Measurements from ENCODE around the gene NHLH1. TPM values are rescaled to one million over a fixed set of nuclear protein-coding genes. Genes with fewer than 3 reads are reported as not detected.
A peak's percentile ranks its signal among the peaks of the same experiment; 100 is the strongest.

NHLH1 gene
- total and polyA plus RNA-seq, 4 donors = 1.4 to 5.2 (median 3.4) TPM

DNA sequence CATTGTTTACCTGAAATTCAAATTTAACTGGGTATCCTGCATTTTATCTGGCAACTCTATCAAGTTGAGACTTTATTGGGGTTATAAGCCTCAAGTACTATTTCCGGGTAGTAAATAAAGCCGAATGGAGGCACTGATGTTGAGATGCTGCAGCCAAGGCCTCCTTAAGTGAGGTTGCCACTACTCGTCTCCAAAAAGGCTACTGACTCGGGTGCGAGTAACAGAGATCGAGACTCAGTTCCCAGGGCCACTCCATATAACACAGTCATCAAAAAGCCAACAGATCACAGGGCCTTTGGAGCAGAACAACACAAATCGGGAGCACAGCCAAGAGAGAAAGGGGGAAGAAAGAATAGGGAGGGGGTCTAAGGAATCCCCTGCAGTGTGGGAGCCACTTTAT, 24.3 kb upstream of the NHLH1 start:
- WGBS (ENCODE audit: insufficient coverage) = 0% methylated on average over 3 of the region's 7 CpGs
- H3K9me3 ChIP-seq (ENCODE audit: control insufficient read depth, insufficient read depth, low read length) = no peaks in the 10 kb centered on the region
- DNase-seq (ENCODE audit: low read depth in 4 of 6, low spot score in 6 of 6) = peak in 1 of 6 donors; percentile 47
- peak overlapping the region; percentile 98 for H3K4me3 ChIP-seq (ENCODE audit: low read depth, low read length)
- H3K27me3 ChIP-seq (ENCODE audit: control insufficient read depth, insufficient read depth, low read length) = no peaks in the 10 kb centered on the region
- peaks cover 3% of the 10 kb centered on the region for H3K4me1 ChIP-seq (ENCODE audit: control insufficient read depth, insufficient read depth, low read length)
- H3K36me3 ChIP-seq (ENCODE audit: control insufficient read depth, insufficient read depth, low read length) = peaks cover 26% of the 10 kb centered on the region
- peak overlapping the region; percentile 88 for H3K27ac ChIP-seq (ENCODE audit: low read depth, low read length)

DNA sequence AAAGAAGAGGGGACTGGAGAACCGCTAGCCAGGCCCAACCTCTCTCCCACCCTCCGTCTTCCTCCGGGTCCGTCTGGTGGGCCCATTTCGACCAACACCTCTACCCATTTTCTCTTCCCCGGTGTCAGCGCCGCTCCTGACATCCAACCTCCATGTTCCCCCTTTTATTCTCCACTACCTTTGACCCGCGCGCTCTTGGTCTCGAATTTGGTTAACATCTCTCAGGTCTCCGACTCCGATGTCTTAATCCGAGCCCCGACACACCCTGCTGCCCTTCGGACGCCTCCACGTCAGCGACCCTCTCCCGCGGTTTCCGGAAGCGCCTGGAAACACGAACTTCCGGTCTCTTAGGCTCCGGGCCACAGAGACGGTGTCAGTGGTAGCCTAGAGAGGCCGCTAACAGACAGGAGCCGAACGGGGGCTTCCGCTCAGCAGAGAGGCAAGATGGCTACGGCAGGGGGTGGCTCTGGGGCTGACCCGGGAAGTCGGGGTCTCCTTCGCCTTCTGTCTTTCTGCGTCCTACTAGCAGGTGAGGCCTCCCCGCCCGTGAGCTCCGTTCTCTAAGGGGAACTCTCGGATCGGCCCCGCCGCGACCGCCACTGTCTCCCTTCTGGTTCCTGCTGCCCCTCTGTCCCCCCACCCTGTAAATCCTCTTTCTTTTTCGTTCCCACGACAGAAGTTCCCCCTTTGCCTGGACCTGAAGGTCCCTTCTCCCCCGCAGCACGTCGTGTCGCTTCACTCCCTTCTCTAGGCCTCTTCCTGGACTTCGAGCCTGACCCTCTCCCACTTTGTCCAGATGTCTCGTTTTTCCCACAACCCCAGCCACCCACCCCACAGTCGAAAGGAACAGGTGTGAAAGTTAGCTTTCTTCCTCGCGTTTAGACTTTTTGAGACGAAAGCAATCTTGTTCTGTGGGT, 23.7 kb upstream of the NHLH1 start, which contains the start of the genes COPA and NCSTN:
Gene COPA, minus strand, starts transcription at position 298 of the 917 bp plus-strand sequence. Its CDS starts 80 bp downstream, at position 218.
Gene NCSTN, plus strand, starts transcription at position 431 of the 917 bp plus-strand sequence. Its CDS starts 14 bp downstream, at position 445.
- Histone ChIP-seq H3K36me3 (ENCODE audit: control insufficient read depth, insufficient read depth, low read length) (peaks cover 32% of the 10 kb centered on the region), H3K4me1 (ENCODE audit: control insufficient read depth, insufficient read depth, low read length) (peaks cover 3% of the 10 kb centered on the region), H3K27ac (ENCODE audit: low read depth, low read length) (peak within 1 kb of the TSS; percentile 88), H3K4me3 (ENCODE audit: low read depth, low read length) (peak within 1 kb of the TSS; percentile 98), H3K9me3 (ENCODE audit: control insufficient read depth, insufficient read depth, low read length) (no peaks in the 10 kb centered on the region), H3K27me3 (ENCODE audit: control insufficient read depth, insufficient read depth, low read length) (no peaks in the 10 kb centered on the region)
- 0% methylated on average over 55 of the region's 58 CpGs for WGBS (ENCODE audit: insufficient coverage)
- peak; percentile 88 to 98 (median 92) for DNase-seq (ENCODE audit: low read depth in 4 of 6, low spot score in 6 of 6)

DNA sequence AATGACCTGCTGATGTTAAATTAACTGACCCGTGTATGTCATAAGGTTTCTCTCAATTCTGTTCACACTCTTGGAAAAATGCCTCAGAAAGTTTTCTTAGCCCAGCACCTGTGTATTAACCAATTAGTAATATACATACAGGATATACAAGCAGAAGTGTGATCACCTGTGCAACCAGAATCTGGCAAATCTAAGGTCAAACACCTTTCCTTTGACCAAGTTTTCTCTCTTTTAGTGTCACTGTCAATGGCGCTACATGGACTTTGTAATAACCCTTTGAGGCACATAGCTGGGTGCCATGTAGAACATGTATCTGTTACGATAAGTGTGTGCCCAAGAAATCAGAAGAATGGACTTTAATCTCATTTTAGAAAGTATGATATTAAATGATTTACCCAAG, 22.6 kb upstream of the NHLH1 start:
- H3K4me3 ChIP-seq (ENCODE audit: low read depth, low read length) = peak overlapping the region; percentile 98
- H3K27ac ChIP-seq (ENCODE audit: low read depth, low read length) = no peak overlapping the region
- whole genome bisulfite sequencing (ENCODE audit: insufficient coverage) = no CpG with 5 or more reads among the region's 3 CpGs
- peaks cover 32% of the 10 kb centered on the region for H3K36me3 ChIP-seq (ENCODE audit: control insufficient read depth, insufficient read depth, low read length)
- no peaks in the 10 kb centered on the region for H3K27me3 ChIP-seq (ENCODE audit: control insufficient read depth, insufficient read depth, low read length)
- H3K4me1 ChIP-seq (ENCODE audit: control insufficient read depth, insufficient read depth, low read length) = peaks cover 3% of the 10 kb centered on the region
- H3K9me3 ChIP-seq (ENCODE audit: control insufficient read depth, insufficient read depth, low read length) = no peaks in the 10 kb centered on the region
- no peak for DNase-seq (ENCODE audit: low read depth in 4 of 6, low spot score in 6 of 6)

DNA sequence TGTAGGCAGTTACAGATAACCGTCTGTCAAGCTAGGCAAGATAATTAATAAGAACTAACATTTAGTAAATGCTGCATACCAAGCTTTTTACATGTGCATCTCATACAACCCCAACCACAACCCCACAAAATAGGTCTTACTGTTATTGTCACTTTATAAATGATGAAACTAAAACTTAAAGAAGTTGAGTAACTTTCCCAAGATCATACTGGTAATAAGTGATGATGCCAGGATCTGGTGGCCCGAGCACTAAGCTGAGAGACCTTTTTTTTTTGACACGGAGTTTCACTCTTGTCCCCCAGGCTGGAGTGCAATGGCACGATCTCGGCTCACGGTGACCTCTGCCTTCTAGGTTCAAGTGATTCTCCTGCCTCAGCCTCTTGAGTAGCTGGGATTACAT, 21.9 kb upstream of the NHLH1 start:
- H3K4me1 ChIP-seq (ENCODE audit: control insufficient read depth, insufficient read depth, low read length) = peaks cover 3% of the 10 kb centered on the region
- H3K4me3 ChIP-seq (ENCODE audit: low read depth, low read length) = no peak overlapping the region
- H3K9me3 ChIP-seq (ENCODE audit: control insufficient read depth, insufficient read depth, low read length) = no peaks in the 10 kb centered on the region
- no peak overlapping the region for H3K27ac ChIP-seq (ENCODE audit: low read depth, low read length)
- H3K27me3 ChIP-seq (ENCODE audit: control insufficient read depth, insufficient read depth, low read length) = no peaks in the 10 kb centered on the region
- 94% methylated on average over 2 of the region's 6 CpGs for WGBS (ENCODE audit: insufficient coverage)
- DNase-seq (ENCODE audit: low read depth in 4 of 6, low spot score in 6 of 6) = no peak
- H3K36me3 ChIP-seq (ENCODE audit: control insufficient read depth, insufficient read depth, low read length) = peaks cover 34% of the 10 kb centered on the region

DNA sequence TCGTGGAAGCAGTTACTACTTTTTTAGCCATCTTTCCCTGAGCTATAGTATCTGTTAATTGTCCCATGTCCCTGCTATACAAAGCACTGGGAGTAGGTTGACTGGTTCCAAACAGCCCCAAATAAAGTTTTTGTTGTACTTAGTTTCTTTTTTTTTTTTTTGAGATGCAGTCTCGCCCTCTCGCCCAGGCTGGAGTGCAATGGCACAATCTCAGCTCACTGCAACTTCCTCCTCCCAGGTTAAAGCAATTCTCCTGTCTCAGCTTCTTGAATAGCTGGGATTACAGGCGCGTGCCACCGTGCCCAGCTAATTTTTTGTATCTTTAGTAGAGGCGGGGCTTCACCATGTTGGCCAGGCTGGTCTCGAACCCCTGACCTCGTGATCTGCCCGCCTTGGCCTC, 20.4 kb upstream of the NHLH1 start:
- no peak for DNase-seq (ENCODE audit: low read depth in 4 of 6, low spot score in 6 of 6)
- Histone ChIP-seq H3K27ac (ENCODE audit: low read depth, low read length) (no peak overlapping the region), H3K9me3 (ENCODE audit: control insufficient read depth, insufficient read depth, low read length) (no peaks in the 10 kb centered on the region), H3K36me3 (ENCODE audit: control insufficient read depth, insufficient read depth, low read length) (peaks cover 42% of the 10 kb centered on the region), H3K27me3 (ENCODE audit: control insufficient read depth, insufficient read depth, low read length) (no peaks in the 10 kb centered on the region), H3K4me3 (ENCODE audit: low read depth, low read length) (no peak overlapping the region), H3K4me1 (ENCODE audit: control insufficient read depth, insufficient read depth, low read length) (peaks cover 3% of the 10 kb centered on the region)
- WGBS (ENCODE audit: insufficient coverage) = 83% methylated on average over 3 of the region's 10 CpGs

DNA sequence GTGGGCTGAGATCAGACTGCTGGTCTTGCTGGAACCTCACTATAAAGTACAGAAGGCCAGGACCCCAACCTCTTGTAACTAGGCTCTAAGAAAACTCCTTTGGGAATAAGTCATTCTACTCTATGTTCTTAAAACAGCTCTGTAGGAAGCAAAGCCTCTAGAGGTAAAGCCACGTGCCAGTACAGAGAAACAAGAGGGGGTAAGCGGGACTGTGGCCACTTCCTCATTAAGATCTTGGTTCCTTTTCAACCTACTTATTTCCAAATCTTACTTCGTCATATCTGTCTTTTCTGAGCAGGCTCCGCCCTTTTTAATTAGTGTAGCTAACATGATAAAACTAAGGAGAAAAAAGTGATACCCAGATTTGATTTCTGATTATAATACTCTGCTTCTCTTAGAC, 19.9 kb upstream of the NHLH1 start:
- no peak overlapping the region for H3K4me3 ChIP-seq (ENCODE audit: low read depth, low read length)
- DNase-seq (ENCODE audit: low read depth in 4 of 6, low spot score in 6 of 6) = no peak
- WGBS (ENCODE audit: insufficient coverage) = 83% methylated on average over 1 of the region's 4 CpGs
- no peaks in the 10 kb centered on the region for H3K27me3 ChIP-seq (ENCODE audit: control insufficient read depth, insufficient read depth, low read length)
- H3K4me1 ChIP-seq (ENCODE audit: control insufficient read depth, insufficient read depth, low read length) = peaks cover 3% of the 10 kb centered on the region
- no peaks in the 10 kb centered on the region for H3K9me3 ChIP-seq (ENCODE audit: control insufficient read depth, insufficient read depth, low read length)
- H3K27ac ChIP-seq (ENCODE audit: low read depth, low read length) = no peak overlapping the region
- H3K36me3 ChIP-seq (ENCODE audit: control insufficient read depth, insufficient read depth, low read length) = peaks cover 47% of the 10 kb centered on the region

DNA sequence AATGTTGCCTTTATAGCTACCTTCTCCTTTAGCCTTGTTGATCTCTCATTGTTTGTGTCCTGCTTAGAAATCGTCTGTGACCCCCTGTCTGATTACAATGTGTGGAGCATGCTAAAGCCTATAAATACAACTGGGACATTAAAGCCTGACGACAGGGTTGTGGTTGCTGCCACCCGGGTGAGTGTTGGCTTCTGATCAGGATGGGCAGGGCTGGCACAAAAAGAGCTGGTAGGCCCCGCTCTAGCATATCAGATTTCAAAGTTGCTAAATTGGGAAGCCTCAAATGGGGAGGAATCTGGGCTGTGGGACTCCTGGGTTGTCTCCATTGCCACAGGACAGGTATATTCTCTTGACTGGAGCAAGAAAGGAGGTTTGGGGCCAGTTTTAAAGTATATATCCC, 15.2 kb upstream of the NHLH1 start:
- DNase-seq (ENCODE audit: low read depth in 4 of 6, low spot score in 6 of 6) = no peak
- Histone ChIP-seq H3K9me3 (ENCODE audit: control insufficient read depth, insufficient read depth, low read length) (no peaks in the 10 kb centered on the region), H3K36me3 (ENCODE audit: control insufficient read depth, insufficient read depth, low read length) (peaks cover 80% of the 10 kb centered on the region), H3K4me1 (ENCODE audit: control insufficient read depth, insufficient read depth, low read length) (no peaks in the 10 kb centered on the region), H3K4me3 (ENCODE audit: low read depth, low read length) (no peak overlapping the region), H3K27ac (ENCODE audit: low read depth, low read length) (no peak overlapping the region), H3K27me3 (ENCODE audit: control insufficient read depth, insufficient read depth, low read length) (no peaks in the 10 kb centered on the region)
- 52% methylated on average over 4 of the region's 4 CpGs for WGBS (ENCODE audit: insufficient coverage)

DNA sequence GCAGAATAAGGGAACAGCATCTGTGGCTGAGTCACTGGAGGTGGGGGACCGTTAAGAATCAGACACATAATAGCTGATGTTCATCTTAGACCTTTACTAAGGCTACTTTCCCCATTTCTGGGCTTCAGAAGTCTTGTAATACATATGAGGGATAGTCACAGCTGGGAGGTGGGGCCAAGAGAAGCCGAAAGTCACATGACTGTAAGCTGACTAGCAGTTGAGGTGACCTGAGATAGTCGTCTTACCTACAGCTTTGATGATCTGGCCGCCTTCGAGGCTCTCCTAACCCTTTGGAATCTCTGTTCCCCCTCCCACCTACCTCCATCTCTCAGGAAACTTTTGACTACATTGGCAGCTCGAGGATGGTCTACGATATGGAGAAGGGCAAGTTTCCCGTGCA, 14.3 kb upstream of the NHLH1 start:
- Histone ChIP-seq H3K4me1 (ENCODE audit: control insufficient read depth, insufficient read depth, low read length) (no peaks in the 10 kb centered on the region), H3K27ac (ENCODE audit: low read depth, low read length) (no peak overlapping the region), H3K4me3 (ENCODE audit: low read depth, low read length) (no peak overlapping the region), H3K9me3 (ENCODE audit: control insufficient read depth, insufficient read depth, low read length) (no peaks in the 10 kb centered on the region), H3K36me3 (ENCODE audit: control insufficient read depth, insufficient read depth, low read length) (peaks cover 80% of the 10 kb centered on the region), H3K27me3 (ENCODE audit: control insufficient read depth, insufficient read depth, low read length) (no peaks in the 10 kb centered on the region)
- WGBS (ENCODE audit: insufficient coverage) = 97% methylated on average over 4 of the region's 8 CpGs
- DNase-seq (ENCODE audit: low read depth in 4 of 6, low spot score in 6 of 6) = no peak

DNA sequence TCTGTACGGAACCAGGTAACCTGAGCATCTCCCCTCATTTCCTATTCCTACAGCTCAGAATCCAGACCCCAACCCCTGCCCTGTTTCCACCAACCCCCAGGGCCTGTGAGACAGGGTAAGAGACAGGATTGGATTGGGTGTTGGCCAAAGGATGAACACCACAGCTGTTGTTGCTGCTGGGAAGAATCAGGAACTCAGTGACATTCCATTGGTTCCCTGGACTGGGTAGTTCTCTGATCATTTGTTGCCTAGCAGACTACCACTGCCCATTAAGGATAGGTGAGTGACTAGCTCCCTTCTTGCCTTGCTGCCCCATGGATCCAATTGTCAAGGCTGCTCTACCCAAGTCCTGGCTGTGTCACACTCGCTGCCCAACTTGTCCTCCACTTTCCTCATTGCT, 13.6 kb upstream of the NHLH1 start:
- 89% methylated on average over 1 of the region's 2 CpGs for WGBS (ENCODE audit: insufficient coverage)
- H3K27ac ChIP-seq (ENCODE audit: low read depth, low read length) = no peak overlapping the region

More for the DNA sequence above, 13.6 kb upstream of the NHLH1 start:
- H3K4me1 ChIP-seq (ENCODE audit: control insufficient read depth, insufficient read depth, low read length) = no peaks in the 10 kb centered on the region
- H3K27me3 ChIP-seq (ENCODE audit: control insufficient read depth, insufficient read depth, low read length) = no peaks in the 10 kb centered on the region
- H3K9me3 ChIP-seq (ENCODE audit: control insufficient read depth, insufficient read depth, low read length) = no peaks in the 10 kb centered on the region
- peaks cover 77% of the 10 kb centered on the region for H3K36me3 ChIP-seq (ENCODE audit: control insufficient read depth, insufficient read depth, low read length)
- H3K4me3 ChIP-seq (ENCODE audit: low read depth, low read length) = no peak overlapping the region
- no peak for DNase-seq (ENCODE audit: low read depth in 4 of 6, low spot score in 6 of 6)
